Retinal pigment epithelial cell (primary cell): ENCODE results near the gene CRYL1.

Source experiments
- DNase-seq: peaks from one replicate; pipeline ENCODE4 v3.0.0-alpha.2; 2010; ENCODE audit warnings: low read depth
- H3K4me3 ChIP-seq: 2 replicates; pipeline ENCODE4 v1.5.1; 2011; ENCODE audit warnings: mild to moderate bottlenecking, low read length, control low read depth, moderate library complexity
- TF ChIP-seq, protein P1 (sequence below): conservative IDR thresholded peaks from 2 replicates; pipeline ENCODE4 v1.5.1; 2011; ENCODE audit warnings: low read depth, low read length, control low read depth, inconsistent platforms

CRYL1 gene

GRCh38 chr13:20528452-20528851 is 2.8 kb upstream of the CRYL1 start:
- no peak for DNase-seq
- no peak overlapping the region for H3K4me3 ChIP-seq
- TF ChIP-seq, protein P1, sequence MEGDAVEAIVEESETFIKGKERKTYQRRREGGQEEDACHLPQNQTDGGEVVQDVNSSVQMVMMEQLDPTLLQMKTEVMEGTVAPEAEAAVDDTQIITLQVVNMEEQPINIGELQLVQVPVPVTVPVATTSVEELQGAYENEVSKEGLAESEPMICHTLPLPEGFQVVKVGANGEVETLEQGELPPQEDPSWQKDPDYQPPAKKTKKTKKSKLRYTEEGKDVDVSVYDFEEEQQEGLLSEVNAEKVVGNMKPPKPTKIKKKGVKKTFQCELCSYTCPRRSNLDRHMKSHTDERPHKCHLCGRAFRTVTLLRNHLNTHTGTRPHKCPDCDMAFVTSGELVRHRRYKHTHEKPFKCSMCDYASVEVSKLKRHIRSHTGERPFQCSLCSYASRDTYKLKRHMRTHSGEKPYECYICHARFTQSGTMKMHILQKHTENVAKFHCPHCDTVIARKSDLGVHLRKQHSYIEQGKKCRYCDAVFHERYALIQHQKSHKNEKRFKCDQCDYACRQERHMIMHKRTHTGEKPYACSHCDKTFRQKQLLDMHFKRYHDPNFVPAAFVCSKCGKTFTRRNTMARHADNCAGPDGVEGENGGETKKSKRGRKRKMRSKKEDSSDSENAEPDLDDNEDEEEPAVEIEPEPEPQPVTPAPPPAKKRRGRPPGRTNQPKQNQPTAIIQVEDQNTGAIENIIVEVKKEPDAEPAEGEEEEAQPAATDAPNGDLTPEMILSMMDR = no peak

DNA sequence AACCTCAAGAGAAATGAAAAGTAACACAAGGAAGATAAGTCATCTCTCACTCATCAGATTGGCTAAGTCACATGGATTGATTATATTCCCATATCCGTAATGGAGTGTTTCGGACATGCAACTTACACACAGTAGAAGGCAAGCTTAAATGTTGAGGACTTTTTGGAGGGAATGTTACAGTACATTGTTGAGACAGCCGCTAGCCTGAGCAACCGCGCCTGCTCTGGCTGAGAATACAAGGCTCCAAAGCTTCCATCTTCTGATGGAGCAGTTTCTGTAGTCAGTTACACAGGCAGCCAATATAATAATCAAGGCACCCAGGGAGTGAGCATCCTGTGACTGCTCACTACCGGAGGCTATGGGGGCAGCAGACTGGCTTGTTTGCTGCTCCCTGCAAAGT is 1.0 kb upstream of the CRYL1 start:
- DNase-seq = no peak
- no peak overlapping the region for H3K4me3 ChIP-seq
- TF ChIP-seq, protein P1 = no peak

GRCh38 chr13:20525144-20525600 is 485 bp downstream of the CRYL1 start:
- H3K4me3 ChIP-seq = peak overlapping the region; percentile 52
- DNase-seq = no peak
- TF ChIP-seq, protein P1 = no peak

DNA sequence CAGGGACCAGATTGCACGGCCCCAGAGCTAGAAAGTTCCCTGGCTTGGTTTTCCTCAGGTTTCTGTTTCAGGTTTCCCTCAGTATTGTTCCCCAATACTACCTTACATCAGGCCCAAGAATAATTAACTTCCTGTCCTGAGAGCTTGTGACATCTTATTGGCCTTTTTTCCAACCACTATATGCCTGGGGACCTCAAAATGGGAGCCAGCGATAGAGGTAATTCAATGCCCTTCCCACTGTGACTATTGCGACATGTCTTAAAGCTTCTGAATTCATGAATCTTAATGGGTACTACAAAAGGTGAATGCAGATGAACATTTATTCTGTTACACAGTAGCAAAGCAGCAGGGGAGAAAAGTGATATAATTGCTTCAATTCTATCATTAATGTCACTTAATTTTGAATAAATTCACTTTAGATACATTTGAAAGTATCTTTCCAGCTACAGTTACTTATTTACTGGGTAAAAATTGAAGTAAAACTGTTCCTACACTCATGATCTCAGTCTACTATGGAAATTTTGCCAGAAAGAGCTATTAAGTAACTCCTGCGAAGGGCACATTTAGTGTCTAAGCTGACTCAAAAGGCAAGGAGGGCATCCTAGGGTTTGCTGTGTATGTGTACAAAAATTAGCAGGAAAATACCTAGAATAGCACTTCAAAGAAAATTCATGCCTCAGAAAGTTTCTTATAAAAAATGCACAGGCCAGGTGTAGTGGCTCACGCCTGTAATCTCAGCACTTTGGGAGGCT is 4.1 kb downstream of the CRYL1 start:
- H3K4me3 ChIP-seq = no peak overlapping the region
- no peak for DNase-seq
- TF ChIP-seq, protein P1 = no peak

DNA sequence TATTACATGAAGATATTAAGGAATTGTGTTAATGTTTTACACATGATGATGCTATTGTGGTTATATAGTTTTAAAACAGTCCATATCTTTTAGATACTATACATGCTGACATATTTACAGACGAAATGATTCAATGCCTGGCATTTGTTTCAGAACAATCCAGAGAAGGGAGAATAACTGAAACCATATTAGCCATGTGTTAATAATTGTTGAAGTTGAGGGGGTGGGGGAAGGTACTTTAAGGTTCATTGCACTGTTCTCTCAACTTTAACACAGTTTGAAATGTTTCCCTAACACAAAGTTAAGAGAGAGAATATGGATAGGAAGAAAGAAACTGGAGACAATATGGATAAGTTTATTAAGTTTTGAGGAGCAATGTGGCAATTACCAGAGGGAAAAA is 5.8 kb downstream of the CRYL1 start:
- no peak overlapping the region for H3K4me3 ChIP-seq
- DNase-seq = no peak
- TF ChIP-seq, protein P1 = no peak

DNA sequence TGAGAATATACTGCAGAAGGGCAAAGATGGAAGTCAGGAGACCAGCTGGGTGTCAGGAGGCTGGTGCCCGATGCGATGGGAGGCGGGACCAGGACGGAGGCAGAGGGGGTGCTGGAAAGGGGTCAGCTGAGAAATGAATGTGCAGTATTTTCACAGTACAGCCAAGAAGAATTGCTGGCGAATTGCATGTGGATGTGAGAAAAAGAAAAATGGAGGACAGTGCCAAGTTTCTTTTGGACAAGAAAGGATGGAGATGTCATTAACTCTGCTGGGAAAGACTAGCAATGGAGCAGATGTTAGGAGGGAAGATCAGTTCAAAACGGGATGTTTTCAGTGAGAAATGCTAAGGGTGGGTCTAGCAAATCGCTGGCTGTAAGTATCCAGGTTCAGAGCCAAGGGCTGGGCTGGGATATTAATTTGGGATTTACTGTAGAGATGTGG is 7.0 kb downstream of the CRYL1 start:
- no peak overlapping the region for H3K4me3 ChIP-seq

GRCh38 chr13:20514866-20515265 is 10.8 kb downstream of the CRYL1 start:
- TF ChIP-seq, protein P1 = no peak
- H3K4me3 ChIP-seq = no peak overlapping the region
- DNase-seq = no peak

More for the DNA sequence above, 7.0 kb downstream of the CRYL1 start:
- TF ChIP-seq, protein P1 = no peak
- DNase-seq = no peak
